Kidney glomerular epithelial cell (primary cell): ENCODE data around the gene USP32.
"Not testable (repeated sequence)": the region's sequence is repeated elsewhere in the genome, so short reads cannot be mapped to it uniquely, and the experiment has no call there.

Experiments
- DNase-seq: peaks from one replicate; lab custom pipeline; 2025; lab: John Stamatoyannopoulos, UW

USP32 gene

GRCh38 chr17:60392042-60392844 lies at the start of gene USP32:
Gene USP32 (minus strand): TSS chr17:60392133. CDS start chr17:60391939, 194 bp downstream.
- peak; percentile 95 for DNase-seq

GRCh38 chr17:60439501-60439900 lies 47.6 kb upstream of the USP32 start:
- DNase-seq = no peak

GRCh38 chr17:60436676-60437075 lies 44.7 kb upstream of the USP32 start:
- no peak for DNase-seq

- peak; percentile 80 for DNase-seq
Measured at GRCh38 chr17:60435244-60436167, 43.6 kb upstream of the USP32 start.

- DNase-seq = not testable (repeated sequence)
Measured at GRCh38 chr17:60433021-60433997, 41.4 kb upstream of the USP32 start.

GRCh38 chr17:60430561-60430960 lies 38.6 kb upstream of the USP32 start:
- not testable (repeated sequence) for DNase-seq

- not testable (repeated sequence) for DNase-seq
Measured at GRCh38 chr17:60428491-60428890, 36.6 kb upstream of the USP32 start.

- DNase-seq = no peak
Measured at GRCh38 chr17:60426596-60426995, 34.7 kb upstream of the USP32 start.

GRCh38 chr17:60425626-60426025 lies 33.7 kb upstream of the USP32 start:
- DNase-seq = no peak

- DNase-seq = no peak
Measured at GRCh38 chr17:60423865-60424264, 31.9 kb upstream of the USP32 start.

GRCh38 chr17:60422162-60422665 lies 30.3 kb upstream of the USP32 start, which contains the start of gene CHCT1:
Gene CHCT1 (plus strand): TSS chr17:60422489. CDS start chr17:60422593, 104 bp downstream.
- DNase-seq = no peak

GRCh38 chr17:60421273-60422161 lies 29.6 kb upstream of the USP32 start:
- DNase-seq = no peak

GRCh38 chr17:60419875-60420274 lies 27.9 kb upstream of the USP32 start:
- DNase-seq = not testable (repeated sequence)

GRCh38 chr17:60419003-60419402 lies 27.1 kb upstream of the USP32 start:
- not testable (repeated sequence) for DNase-seq

- no peak for DNase-seq
Measured at GRCh38 chr17:60416368-60416925, 24.5 kb upstream of the USP32 start.

- DNase-seq = no peak
Measured at GRCh38 chr17:60415146-60415545, 23.2 kb upstream of the USP32 start.

- no peak for DNase-seq
Measured at GRCh38 chr17:60412701-60413100, 20.8 kb upstream of the USP32 start.

- no peak for DNase-seq
Measured at GRCh38 chr17:60410001-60410400, 18.1 kb upstream of the USP32 start.

GRCh38 chr17:60406887-60407286 lies 15.0 kb upstream of the USP32 start:
- no peak for DNase-seq

- no peak for DNase-seq
Measured at GRCh38 chr17:60403962-60404361, 12.0 kb upstream of the USP32 start.
